ENCODE results near the gene NID2.

NID2 gene

GRCh38 chr14:51967521-51967920 is 101.3 kb downstream of the NID2 start:
- DNase-seq (ENCODE audit: low read depth), result no peak
- H3K4me3 ChIP-seq (replicated peaks; ENCODE audit: low read depth, low read length), result no peak overlapping the region
- TF ChIP-seq CTCF (IDR thresholded peaks at IDR 0.05; ENCODE audit: low read length, missing control alignments), result no peak

- peak; percentile 78 for DNase-seq (ENCODE audit: low read depth)
- no peak for TF ChIP-seq CTCF (IDR thresholded peaks at IDR 0.05; ENCODE audit: low read length, missing control alignments)
- peak overlapping the region; percentile 49 for H3K4me3 ChIP-seq (replicated peaks; ENCODE audit: low read depth, low read length)
Measured at GRCh38 chr14:51963286-51963685, 105.6 kb downstream of the NID2 start.

- peak; percentile 31 for DNase-seq (ENCODE audit: low read depth)
- peak overlapping the region; percentile 49 for H3K4me3 ChIP-seq (replicated peaks; ENCODE audit: low read depth, low read length)
- TF ChIP-seq CTCF (IDR thresholded peaks at IDR 0.05; ENCODE audit: low read length, missing control alignments), result no peak
Measured at GRCh38 chr14:51962711-51963110, 106.1 kb downstream of the NID2 start.

- DNase-seq (ENCODE audit: low read depth), result no peak
- H3K4me3 ChIP-seq (replicated peaks; ENCODE audit: low read depth, low read length), result no peak overlapping the region
- no peak for TF ChIP-seq CTCF (IDR thresholded peaks at IDR 0.05; ENCODE audit: low read length, missing control alignments)
Measured at GRCh38 chr14:51960866-51961265, 108.0 kb downstream of the NID2 start.

- no peak for DNase-seq (ENCODE audit: low read depth)
- TF ChIP-seq CTCF (IDR thresholded peaks at IDR 0.05; ENCODE audit: low read length, missing control alignments), result no peak
- H3K4me3 ChIP-seq (replicated peaks; ENCODE audit: low read depth, low read length), result no peak overlapping the region
Measured at GRCh38 chr14:51959928-51960327, 108.9 kb downstream of the NID2 start.

GRCh38 chr14:51957950-51958349 is 110.9 kb downstream of the NID2 start:
- peak; percentile 92 for DNase-seq (ENCODE audit: low read depth)
- no peak for TF ChIP-seq CTCF (IDR thresholded peaks at IDR 0.05; ENCODE audit: low read length, missing control alignments)
- no peak overlapping the region for H3K4me3 ChIP-seq (replicated peaks; ENCODE audit: low read depth, low read length)

All from fibroblast of pulmonary artery (primary cell).